Astrocyte (in vitro differentiated cells and primary cell): ENCODE measurements around the gene RNF14. TPM values are rescaled to one million over a fixed set of nuclear protein-coding genes. Genes with fewer than 3 reads are reported as not detected.

ENCODE experiments used
- DNase-seq: peaks from one replicate; pipeline ENCODE4 v3.0.0-alpha.2; 2010; ENCODE audit warnings: low read depth
- FAIRE-seq: peaks from 2 replicates; lab custom pipeline; 2011; peaks lifted over from hg19 to GRCh38; lab: Jason Lieb, UNC
- H2AFZ ChIP-seq: 2 replicates; pipeline ENCODE4 v1.6.0; 2012; ENCODE audit warnings: low read depth, low read length, inconsistent platforms
- H3K27ac ChIP-seq: 2 replicates; pipeline ENCODE4 v1.5.1; 2011; ENCODE audit warnings: low read depth, low read length, inconsistent platforms
- H3K27me3 ChIP-seq: 2 replicates; pipeline ENCODE4 v1.6.0; 2011; ENCODE audit warnings: low read length, inconsistent platforms; ENCODE audit not compliant: insufficient read depth
- H3K36me3 ChIP-seq: 2 replicates; pipeline ENCODE4 v1.5.1; 2011; ENCODE audit warnings: low read length, inconsistent platforms; ENCODE audit not compliant: insufficient read depth
- H3K4me1 ChIP-seq: 2 replicates; pipeline ENCODE4 v1.5.1; 2011; ENCODE audit warnings: low read length, inconsistent platforms; ENCODE audit not compliant: insufficient read depth
- H3K4me2 ChIP-seq: 2 replicates; pipeline ENCODE4 v1.6.0; 2012; ENCODE audit warnings: low read length, inconsistent platforms
- H3K4me3 ChIP-seq: 2 replicates; pipeline ENCODE4 v1.5.1; 2011; ENCODE audit warnings: low read depth, mild to moderate bottlenecking, low read length, inconsistent platforms; ENCODE audit not compliant: insufficient read depth
- H3K79me2 ChIP-seq: 2 replicates; pipeline ENCODE4 v1.6.0; 2012; ENCODE audit warnings: mild to moderate bottlenecking, low read length, inconsistent platforms; ENCODE audit not compliant: insufficient read depth
- H3K9ac ChIP-seq: 2 replicates; pipeline ENCODE4 v1.6.0; 2012; ENCODE audit warnings: mild to moderate bottlenecking, low read length, inconsistent platforms
- H3K9me3 ChIP-seq: 2 replicates; pipeline ENCODE4 v1.5.1; 2012; ENCODE audit warnings: low read depth, mild to moderate bottlenecking, low read length, inconsistent platforms; ENCODE audit not compliant: insufficient read depth
- H4K20me1 ChIP-seq: 2 replicates; pipeline ENCODE4 v1.6.0; 2012; ENCODE audit warnings: low read length, inconsistent platforms; ENCODE audit not compliant: insufficient read depth
- H3K27ac Mint-ChIP-seq: one replicate; pipeline ENCODE4 v1.8.0; 2021; ENCODE audit warnings: mild to moderate bottlenecking, mixed read lengths; ENCODE audit not compliant: unreplicated experiment
- H3K27me3 Mint-ChIP-seq: one replicate; pipeline ENCODE4 v1.8.0; 2021; ENCODE audit warnings: low read depth, mixed read lengths; ENCODE audit not compliant: unreplicated experiment
- H3K36me3 Mint-ChIP-seq: one replicate; pipeline ENCODE4 v1.8.0; 2021; ENCODE audit warnings: low read depth, mixed read lengths; ENCODE audit not compliant: unreplicated experiment
- H3K4me1 Mint-ChIP-seq: one replicate; pipeline ENCODE4 v1.8.0; 2021; ENCODE audit warnings: low read depth, mixed read lengths; ENCODE audit not compliant: unreplicated experiment
- H3K4me3 Mint-ChIP-seq: one replicate; pipeline ENCODE4 v1.8.0; 2021; ENCODE audit warnings: mild to moderate bottlenecking, moderate library complexity, mixed read lengths; ENCODE audit not compliant: unreplicated experiment
- H3K9me3 Mint-ChIP-seq: one replicate; pipeline ENCODE4 v1.8.0; 2021; ENCODE audit warnings: mild to moderate bottlenecking, mixed read lengths; ENCODE audit not compliant: unreplicated experiment
- CTCF ChIP-seq: IDR thresholded peaks from 2 replicates; pipeline ENCODE4 v1.5.1; 2011; ENCODE audit warnings: low read depth, mild to moderate bottlenecking, inconsistent platforms, low read length, moderate library complexity; ENCODE audit not compliant: insufficient read depth
- EZH2 ChIP-seq: IDR thresholded peaks from 2 replicates; pipeline ENCODE4 v1.6.1; 2012; ENCODE audit warnings: mild to moderate bottlenecking, low read length, inconsistent platforms; ENCODE audit not compliant: insufficient read depth
- total RNA-seq: library from RNA; stranded (reverse); gene quantifications from 2 replicates; pipeline ENCODE4 v1.2.1, GENCODE V29; 2021

RNF14 gene
- total RNA-seq, 1 donor from 2014 or later, result 105 TPM

GRCh38 chr5:142009886-142010285, 41.0 kb downstream of the RNF14 start:
- H3K4me3 Mint-ChIP-seq, result no peak overlapping the region
- FAIRE-seq (no peak), DNase-seq (no peak)
- no peak overlapping the region for H3K4me2 ChIP-seq
- no peak overlapping the region for H3K27ac Mint-ChIP-seq
- H3K36me3 Mint-ChIP-seq, result peaks cover 23% of the 10 kb centered on the region
- no peaks in the 10 kb centered on the region for H3K79me2 ChIP-seq
- H3K27me3 Mint-ChIP-seq, result no peaks in the 10 kb centered on the region
- H2AFZ ChIP-seq, result no peak overlapping the region
- peaks cover 13% of the 10 kb centered on the region for H3K4me1 ChIP-seq
- H3K9me3 Mint-ChIP-seq, result no peaks in the 10 kb centered on the region
- H3K4me1 Mint-ChIP-seq, result peaks cover 15% of the 10 kb centered on the region
- no peak overlapping the region for H3K4me3 ChIP-seq
- peaks cover 3% of the 10 kb centered on the region for H3K36me3 ChIP-seq
- H3K9me3 ChIP-seq, result no peaks in the 10 kb centered on the region
- TF ChIP-seq EZH2 (no peak), CTCF (no peak)
- no peaks in the 10 kb centered on the region for H3K27me3 ChIP-seq
- H3K27ac ChIP-seq, result no peak overlapping the region
- H4K20me1 ChIP-seq, result no peaks in the 10 kb centered on the region
- H3K9ac ChIP-seq, result no peak overlapping the region

- FAIRE-seq (no peak), DNase-seq (no peak)
- H3K79me2 ChIP-seq, result no peaks in the 10 kb centered on the region
- Mint-ChIP-seq H3K4me3 (peak overlapping the region; percentile 83), H3K9me3 (no peaks in the 10 kb centered on the region), H3K27ac (peak overlapping the region; percentile 26), H3K36me3 (peaks cover 12% of the 10 kb centered on the region), H3K4me1 (peaks cover 29% of the 10 kb centered on the region), H3K27me3 (no peaks in the 10 kb centered on the region)
- no peaks in the 10 kb centered on the region for H4K20me1 ChIP-seq
- no peak overlapping the region for H3K9ac ChIP-seq
- no peaks in the 10 kb centered on the region for H3K9me3 ChIP-seq
- no peaks in the 10 kb centered on the region for H3K27me3 ChIP-seq
- H3K4me2 ChIP-seq, result peak overlapping the region; percentile 100
- H3K4me3 ChIP-seq, result peak overlapping the region; percentile 80
- no peak overlapping the region for H3K27ac ChIP-seq
- TF ChIP-seq CTCF (no peak), EZH2 (no peak)
- H3K36me3 ChIP-seq, result no peaks in the 10 kb centered on the region
- H2AFZ ChIP-seq, result no peak overlapping the region
- H3K4me1 ChIP-seq, result peaks cover 28% of the 10 kb centered on the region
Observed at GRCh38 chr5:142011572-142012185, 42.8 kb downstream of the RNF14 start.

- H4K20me1 ChIP-seq, result no peaks in the 10 kb centered on the region
- DNase-seq (no peak), FAIRE-seq (no peak)
Observed at GRCh38 chr5:142012186-142012785, 43.4 kb downstream of the RNF14 start.

More at GRCh38 chr5:142012186-142012785, 43.4 kb downstream of the RNF14 start:
- H3K4me1 Mint-ChIP-seq, result peaks cover 29% of the 10 kb centered on the region
- peak overlapping the region; percentile 91 for H3K9ac ChIP-seq
- H2AFZ ChIP-seq, result peak overlapping the region; percentile 87
- TF ChIP-seq EZH2 (no peak), CTCF (peak; percentile 38)
- no peaks in the 10 kb centered on the region for H3K79me2 ChIP-seq
- peak overlapping the region; percentile 83 for H3K4me3 Mint-ChIP-seq
- H3K9me3 Mint-ChIP-seq, result no peaks in the 10 kb centered on the region
- H3K9me3 ChIP-seq, result no peaks in the 10 kb centered on the region
- H3K36me3 Mint-ChIP-seq, result peaks cover 6% of the 10 kb centered on the region
- H3K27me3 ChIP-seq, result no peaks in the 10 kb centered on the region
- H3K4me1 ChIP-seq, result peaks cover 28% of the 10 kb centered on the region
- H3K4me2 ChIP-seq, result peak overlapping the region; percentile 100
- H3K36me3 ChIP-seq, result no peaks in the 10 kb centered on the region
- H3K27ac Mint-ChIP-seq, result peak overlapping the region; percentile 26
- peak overlapping the region; percentile 80 for H3K4me3 ChIP-seq
- peak overlapping the region; percentile 50 for H3K27ac ChIP-seq
- no peaks in the 10 kb centered on the region for H3K27me3 Mint-ChIP-seq
